Panc1 (cell line): ENCODE measurements around the gene POLR2F. TPM values are rescaled to one million over a fixed set of nuclear protein-coding genes. Genes with fewer than 3 reads are reported as not detected.
"Not testable (repeated sequence)": the region's sequence is repeated elsewhere in the genome, so short reads cannot be mapped to it uniquely, and the experiment has no call there.

ENCODE experiments used
- ATAC-seq: fragments of 200-7000 bp; cut with Tn5 transposase; 2 replicates; pipeline ENCODE4 v1.9.1; 2020; ENCODE audit warnings: mild to moderate bottlenecking, moderate library complexity
- BruUV-seq: library from RNA; stranded (reverse); fragments of 400-500 nt; replicated peaks from 2 replicates; lab custom pipeline; 2021; lab: Mats Ljungman, UMichigan
- CTCF ChIA-PET: fragments of 300-600 bp; sonication (Branson Sonifier 250); formaldehyde crosslinking; loops from one replicate; lab custom pipeline; 2022; ENCODE audit warnings: antibody characterized with exemption; lab: Charles Lee
- POLR2A ChIA-PET: fragments of 300-600 bp; sonication (Branson Sonifier 250); formaldehyde crosslinking; loops from one replicate; lab custom pipeline; 2022; ENCODE audit warnings: antibody characterized with exemption; lab: Charles Lee
- DNase-seq: peaks from one replicate; pipeline ENCODE4 v3.0.0-alpha.2; 2010; ENCODE audit warnings: low read depth, low spot score
- H3K27ac ChIP-seq: 2 replicates; pipeline ENCODE4 v1.5.1; 2011; ENCODE audit warnings: mild to moderate bottlenecking, low read length, inconsistent platforms
- H3K27me3 ChIP-seq: fragments of 200-500 bp; sonication (Bioruptor generic); 2 replicates; pipeline ENCODE4 v1.6.0; 2014; ENCODE audit warnings: low read length, inconsistent platforms; ENCODE audit not compliant: control insufficient read depth, insufficient read depth
- H3K36me3 ChIP-seq: fragments of 200-500 bp; sonication (Bioruptor generic); 2 replicates; pipeline ENCODE4 v1.5.1; 2014; ENCODE audit warnings: inconsistent platforms, mild to moderate bottlenecking, low read length, moderate library complexity; ENCODE audit not compliant: control insufficient read depth, insufficient read depth
- H3K4me1 ChIP-seq: 2 replicates; pipeline ENCODE4 v1.5.1; 2011; ENCODE audit warnings: inconsistent platforms, mild to moderate bottlenecking, low read length, moderate library complexity; ENCODE audit not compliant: control insufficient read depth, insufficient read depth
- H3K4me3 ChIP-seq, 2 experiments: 2 replicates each; pipeline ENCODE4 v1.5.1; 2011 to 2012; ENCODE audit warnings: low read depth in 2 of 2, low read length in 2 of 2, mild to moderate bottlenecking in 2 of 2, inconsistent platforms in 1 of 2, moderate library complexity in 1 of 2
- H3K9me3 ChIP-seq: fragments of 200-500 bp; sonication (Bioruptor generic); 2 replicates; pipeline ENCODE4 v1.5.1; 2014; ENCODE audit warnings: low read depth, mild to moderate bottlenecking, inconsistent platforms, low read length, moderate library complexity; ENCODE audit not compliant: control insufficient read depth, insufficient read depth
- POLR2AphosphoS5 ChIP-seq: IDR thresholded peaks from 2 replicates; pipeline ENCODE4 v1.6.1; 2012; ENCODE audit warnings: mild to moderate bottlenecking, low read depth, low read length, moderate library complexity
- SIN3A ChIP-seq: IDR thresholded peaks from 2 replicates; pipeline ENCODE4 v1.6.1; 2012; ENCODE audit warnings: low read depth, mild to moderate bottlenecking, low read length, moderate library complexity, borderline replicate concordance; ENCODE audit not compliant: insufficient read depth
- TCF7L2 ChIP-seq: IDR thresholded peaks from 2 replicates; pipeline ENCODE4 v1.6.1; 2011; ENCODE audit warnings: mild to moderate bottlenecking, low read depth, low read length, inconsistent platforms
- in situ Hi-C: cut with HindIII; loops from 2 replicates; pipeline ENCODE4 v1.10.0; 2016; ENCODE audit warnings: low sequenced_read_pairs, low pct_unique_long_range_greater_than_20kb
- intact Hi-C: fragments of 100-400 bp; cut with micrococcal nuclease; formaldehyde crosslinking; loops from one replicate; pipeline ENCODE4 v1.10.0; 2022; ENCODE audit not compliant: unreplicated experiment
- total RNA-seq: library from RNA; stranded (reverse); gene quantifications from one replicate; pipeline ENCODE4 v1.2.1, GENCODE V29; 2021; ENCODE audit not compliant: unreplicated experiment
- TF ChIP-seq, protein P1 (sequence below), 2 experiments: IDR thresholded peaks; 2 replicates each; pipeline ENCODE4 v1.6.1; 2011 to 2012; ENCODE audit warnings: low read depth in 2 of 2, control low read depth in 1 of 2, low read length in 1 of 2, mild to moderate bottlenecking in 1 of 2, moderate library complexity in 1 of 2; ENCODE audit not compliant: insufficient read depth in 1 of 2
- TF ChIP-seq, protein P2 (sequence below): fragments of 450-650 bp; IDR thresholded peaks from 2 replicates; pipeline ENCODE4 v1.5.1; 2017; ENCODE audit warnings: mild to moderate bottlenecking

Gene POLR2F
- total RNA-seq, 1 experiment from 2014 or later = 89.7 TPM

- H3K27me3 ChIP-seq = no peaks in the 10 kb centered on the region
- ChIA-PET POLR2A (interaction anchor here (0.6 kb wide), 1 partner anchor 46 kb away, joined by 13 read pairs; no protein-coding TSS in a partner anchor), CTCF (no interaction called here)
- DNase-seq = no peak
- in situ Hi-C loops (no loop called here), intact Hi-C loops (no loop called here)
- no TSS peak for BruUV-seq
- H3K27ac ChIP-seq = no peak overlapping the region
- ATAC-seq = no peak
- no peak overlapping the region for H3K4me3 ChIP-seq
- TF ChIP-seq POLR2AphosphoS5 (no peak), TCF7L2 (no peak), SIN3A (no peak)
- TF ChIP-seq, protein P1, sequence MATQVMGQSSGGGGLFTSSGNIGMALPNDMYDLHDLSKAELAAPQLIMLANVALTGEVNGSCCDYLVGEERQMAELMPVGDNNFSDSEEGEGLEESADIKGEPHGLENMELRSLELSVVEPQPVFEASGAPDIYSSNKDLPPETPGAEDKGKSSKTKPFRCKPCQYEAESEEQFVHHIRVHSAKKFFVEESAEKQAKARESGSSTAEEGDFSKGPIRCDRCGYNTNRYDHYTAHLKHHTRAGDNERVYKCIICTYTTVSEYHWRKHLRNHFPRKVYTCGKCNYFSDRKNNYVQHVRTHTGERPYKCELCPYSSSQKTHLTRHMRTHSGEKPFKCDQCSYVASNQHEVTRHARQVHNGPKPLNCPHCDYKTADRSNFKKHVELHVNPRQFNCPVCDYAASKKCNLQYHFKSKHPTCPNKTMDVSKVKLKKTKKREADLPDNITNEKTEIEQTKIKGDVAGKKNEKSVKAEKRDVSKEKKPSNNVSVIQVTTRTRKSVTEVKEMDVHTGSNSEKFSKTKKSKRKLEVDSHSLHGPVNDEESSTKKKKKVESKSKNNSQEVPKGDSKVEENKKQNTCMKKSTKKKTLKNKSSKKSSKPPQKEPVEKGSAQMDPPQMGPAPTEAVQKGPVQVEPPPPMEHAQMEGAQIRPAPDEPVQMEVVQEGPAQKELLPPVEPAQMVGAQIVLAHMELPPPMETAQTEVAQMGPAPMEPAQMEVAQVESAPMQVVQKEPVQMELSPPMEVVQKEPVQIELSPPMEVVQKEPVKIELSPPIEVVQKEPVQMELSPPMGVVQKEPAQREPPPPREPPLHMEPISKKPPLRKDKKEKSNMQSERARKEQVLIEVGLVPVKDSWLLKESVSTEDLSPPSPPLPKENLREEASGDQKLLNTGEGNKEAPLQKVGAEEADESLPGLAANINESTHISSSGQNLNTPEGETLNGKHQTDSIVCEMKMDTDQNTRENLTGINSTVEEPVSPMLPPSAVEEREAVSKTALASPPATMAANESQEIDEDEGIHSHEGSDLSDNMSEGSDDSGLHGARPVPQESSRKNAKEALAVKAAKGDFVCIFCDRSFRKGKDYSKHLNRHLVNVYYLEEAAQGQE (IDR thresholded peaks at IDR 0.05; ENCODE audit: insufficient read depth in 1 of 2, low read depth in 2 of 2, low read length in 1 of 2) = no peak
- TF ChIP-seq, protein P2, sequence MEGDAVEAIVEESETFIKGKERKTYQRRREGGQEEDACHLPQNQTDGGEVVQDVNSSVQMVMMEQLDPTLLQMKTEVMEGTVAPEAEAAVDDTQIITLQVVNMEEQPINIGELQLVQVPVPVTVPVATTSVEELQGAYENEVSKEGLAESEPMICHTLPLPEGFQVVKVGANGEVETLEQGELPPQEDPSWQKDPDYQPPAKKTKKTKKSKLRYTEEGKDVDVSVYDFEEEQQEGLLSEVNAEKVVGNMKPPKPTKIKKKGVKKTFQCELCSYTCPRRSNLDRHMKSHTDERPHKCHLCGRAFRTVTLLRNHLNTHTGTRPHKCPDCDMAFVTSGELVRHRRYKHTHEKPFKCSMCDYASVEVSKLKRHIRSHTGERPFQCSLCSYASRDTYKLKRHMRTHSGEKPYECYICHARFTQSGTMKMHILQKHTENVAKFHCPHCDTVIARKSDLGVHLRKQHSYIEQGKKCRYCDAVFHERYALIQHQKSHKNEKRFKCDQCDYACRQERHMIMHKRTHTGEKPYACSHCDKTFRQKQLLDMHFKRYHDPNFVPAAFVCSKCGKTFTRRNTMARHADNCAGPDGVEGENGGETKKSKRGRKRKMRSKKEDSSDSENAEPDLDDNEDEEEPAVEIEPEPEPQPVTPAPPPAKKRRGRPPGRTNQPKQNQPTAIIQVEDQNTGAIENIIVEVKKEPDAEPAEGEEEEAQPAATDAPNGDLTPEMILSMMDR = no peak
- no peaks in the 10 kb centered on the region for H3K9me3 ChIP-seq
- H3K36me3 ChIP-seq = no peaks in the 10 kb centered on the region; the same call in 1 of the 2 replicates
- peaks cover 6% of the 10 kb centered on the region; the same call in 1 of the 2 replicates for H3K4me1 ChIP-seq
These were observed 2.2 kb upstream of the POLR2F start for GRCh38 chr22:37951305-37951704.

- in situ Hi-C loops, CTCF ChIA-PET, H3K4me1 ChIP-seq, H3K36me3 ChIP-seq, H3K9me3 ChIP-seq, DNase-seq, BruUV-seq, intact Hi-C loops, H3K27me3 ChIP-seq, POLR2A ChIA-PET, H3K27ac ChIP-seq: not testable (repeated sequence)
- ATAC-seq = peak; percentile 15; the same call in 1 of the 2 replicates
- peak overlapping the region; percentile 83 to 93 for H3K4me3 ChIP-seq
These were observed 870 bp upstream of the POLR2F start for GRCh38 chr22:37952629-37953028.

- no peaks in the 10 kb centered on the region for H3K9me3 ChIP-seq
- intact Hi-C loops = no loop called here
- CTCF ChIA-PET = no interaction called here
- no TSS peak for BruUV-seq
- TF ChIP-seq, protein P1 (IDR thresholded peaks at IDR 0.05; ENCODE audit: insufficient read depth in 1 of 2, low read depth in 2 of 2, low read length in 1 of 2) = no peak
- TF ChIP-seq TCF7L2 (no peak), SIN3A (no peak), POLR2AphosphoS5 (no peak)
- TF ChIP-seq, protein P2 = no peak
- in situ Hi-C loops = no loop called here
- peak; percentile 74 for ATAC-seq
- H3K4me3 ChIP-seq = peak overlapping the region; percentile 83 to 93
- no peaks in the 10 kb centered on the region for H3K27me3 ChIP-seq
- peak overlapping the region; percentile 83 for H3K27ac ChIP-seq
- H3K36me3 ChIP-seq = no peaks in the 10 kb centered on the region; the same call in 1 of the 2 replicates
- DNase-seq = no peak
- H3K4me1 ChIP-seq = peaks cover 6% of the 10 kb centered on the region; the same call in 1 of the 2 replicates
- POLR2A ChIA-PET = no interaction called here
These were observed 450 bp upstream of the POLR2F start for GRCh38 chr22:37953062-37953436.
